Left ventricle myocardium inferior (tissue), 1 donor: Measurements from ENCODE around the gene EMILIN2. TPM values are rescaled to one million over a fixed set of nuclear protein-coding genes. Genes with fewer than 3 reads are reported as not detected.

Experiments
- DNase-seq: peaks from one replicate; pipeline ENCODE4 v3.0.0-alpha.2; 2020
- H3K27ac ChIP-seq: fragments of 200-600 bp; replicated peaks from 2 replicates; pipeline ENCODE4 v1.8.0; 2021
- H3K27me3 ChIP-seq: fragments of 200-600 bp; 2 replicates; pipeline ENCODE4 v1.8.0; 2021; ENCODE audit warnings: low read depth
- H3K36me3 ChIP-seq: fragments of 200-600 bp; 2 replicates; pipeline ENCODE4 v1.8.0; 2021
- H3K4me1 ChIP-seq: fragments of 200-600 bp; 2 replicates; pipeline ENCODE4 v1.8.0; 2021
- H3K4me3 ChIP-seq: fragments of 200-600 bp; 2 replicates; pipeline ENCODE4 v1.8.0; 2021; ENCODE audit warnings: mild to moderate bottlenecking, moderate library complexity
- H3K9me3 ChIP-seq: fragments of 200-600 bp; replicated peaks from 2 replicates; pipeline ENCODE4 v1.8.0; 2021
- CTCF ChIP-seq: fragments of 200-600 bp; IDR thresholded peaks from 2 replicates; pipeline ENCODE4 v1.8.0; 2021; ENCODE audit warnings: antibody characterized with exemption, mild to moderate bottlenecking, borderline replicate concordance
- intact Hi-C: fragments of 100-400 bp; cut with micrococcal nuclease; formaldehyde crosslinking; loops from one replicate; pipeline ENCODE4 v1.11.0; 2022
- total RNA-seq: library from RNA; stranded (reverse); fragmentation: NEBNext Ultra II Directional; extraction: Animal tissue kit (Norgen Biotek cat#: 25700); gene quantifications from one replicate; pipeline ENCODE4 v1.2.1, GENCODE V29; 2021
- donor health status: DM: no; HTN: yes; CAD: no; lungs with severe emphysema.

The EMILIN2 gene
- total RNA-seq, 1 donor from 2014 or later: 12.4 TPM

GRCh38 chr18:2907550-2908135 is 60.8 kb downstream of the EMILIN2 start:
- no peak for DNase-seq
- no peak for TF ChIP-seq CTCF
- H3K9me3 ChIP-seq: no peaks in the 10 kb centered on the region
- H3K36me3 ChIP-seq: peaks cover 24% of the 10 kb centered on the region
- H3K27ac ChIP-seq: no peak overlapping the region
- H3K4me1 ChIP-seq: peaks cover 52% of the 10 kb centered on the region
- no peaks in the 10 kb centered on the region for H3K27me3 ChIP-seq
- intact Hi-C loops: loop anchor here (10.0 kb wide), 1 partner anchor 113 kb away; no protein-coding TSS in a partner anchor
- peak overlapping the region; percentile 76 for H3K4me3 ChIP-seq

- peaks cover 45% of the 10 kb centered on the region for H3K4me1 ChIP-seq
- TF ChIP-seq CTCF: no peak
- no peaks in the 10 kb centered on the region for H3K27me3 ChIP-seq
- H3K27ac ChIP-seq: no peak overlapping the region
- intact Hi-C loops: loop anchor here (10.0 kb wide), 1 partner anchor 114 kb away; no protein-coding TSS in a partner anchor
- H3K36me3 ChIP-seq: peaks cover 30% of the 10 kb centered on the region
- no peak overlapping the region for H3K4me3 ChIP-seq
- H3K9me3 ChIP-seq: no peaks in the 10 kb centered on the region
- no peak for DNase-seq
Measured at GRCh38 chr18:2908166-2908945, 61.5 kb downstream of the EMILIN2 start.

GRCh38 chr18:2908946-2909335 is 62.1 kb downstream of the EMILIN2 start:
- no peak overlapping the region for H3K4me3 ChIP-seq
- peaks cover 35% of the 10 kb centered on the region for H3K36me3 ChIP-seq
- DNase-seq: no peak
- H3K4me1 ChIP-seq: peaks cover 44% of the 10 kb centered on the region
- no peaks in the 10 kb centered on the region for H3K27me3 ChIP-seq
- H3K9me3 ChIP-seq: no peaks in the 10 kb centered on the region
- no peak for TF ChIP-seq CTCF
- no peak overlapping the region for H3K27ac ChIP-seq
- intact Hi-C loops: loop anchor here (10.0 kb wide), 1 partner anchor 114 kb away; no protein-coding TSS in a partner anchor

GRCh38 chr18:2909431-2910140 is 62.8 kb downstream of the EMILIN2 start:
- no peaks in the 10 kb centered on the region for H3K27me3 ChIP-seq
- intact Hi-C loops: loop anchor here (10.0 kb wide), 2 partner anchors 115 to 535 kb away; no protein-coding TSS in a partner anchor
- no peak for TF ChIP-seq CTCF
- DNase-seq: no peak
- no peaks in the 10 kb centered on the region for H3K9me3 ChIP-seq
- no peak overlapping the region for H3K27ac ChIP-seq
- peaks cover 40% of the 10 kb centered on the region for H3K4me1 ChIP-seq
- H3K36me3 ChIP-seq: peaks cover 42% of the 10 kb centered on the region
- no peak overlapping the region for H3K4me3 ChIP-seq

GRCh38 chr18:2910261-2910660 is 63.5 kb downstream of the EMILIN2 start:
- intact Hi-C loops: loop anchor here (10.0 kb wide), 1 partner anchor 535 kb away; no protein-coding TSS in a partner anchor
- TF ChIP-seq CTCF: no peak
- Histone ChIP-seq H3K4me3 (no peak overlapping the region), H3K9me3 (no peaks in the 10 kb centered on the region), H3K27ac (no peak overlapping the region), H3K27me3 (no peaks in the 10 kb centered on the region), H3K36me3 (peaks cover 49% of the 10 kb centered on the region), H3K4me1 (peaks cover 39% of the 10 kb centered on the region)
- DNase-seq: no peak
